ENCODE measurements around the gene THUMPD2. TPM values are rescaled to one million over a fixed set of nuclear protein-coding genes. Genes with fewer than 3 reads are reported as not detected.

Gene THUMPD2
- total RNA-seq, 1 donor from 2014 or later, result 18.7 TPM

GRCh38 chr2:39779341-39779851 is 338 bp upstream of the THUMPD2 start:
- peak overlapping the region; percentile 83 for H3K4me3 Mint-ChIP-seq (ENCODE audit: low read depth)
- peak overlapping the region; percentile 49 for H3K27ac Mint-ChIP-seq
- no peak for TF ChIP-seq CTCF (IDR thresholded peaks at IDR 0.05; ENCODE audit: unreplicated experiment)
- H3K9me3 Mint-ChIP-seq (ENCODE audit: low read depth), result peaks cover 4% of the 10 kb centered on the region
- peaks cover 15% of the 10 kb centered on the region for H3K4me1 Mint-ChIP-seq (ENCODE audit: low read depth)
- H3K36me3 Mint-ChIP-seq (ENCODE audit: insufficient read depth), result peaks cover 8% of the 10 kb centered on the region
- peaks cover 3% of the 10 kb centered on the region for H3K27me3 Mint-ChIP-seq
- no peak for DNase-seq (ENCODE audit: low spot score, unreplicated experiment)

- H3K27me3 Mint-ChIP-seq, result peaks cover 3% of the 10 kb centered on the region
- peaks cover 4% of the 10 kb centered on the region for H3K9me3 Mint-ChIP-seq (ENCODE audit: low read depth)
- peaks cover 8% of the 10 kb centered on the region for H3K36me3 Mint-ChIP-seq (ENCODE audit: insufficient read depth)
- no peak for DNase-seq (ENCODE audit: low spot score, unreplicated experiment)
- H3K4me1 Mint-ChIP-seq (ENCODE audit: low read depth), result peaks cover 15% of the 10 kb centered on the region
- H3K27ac Mint-ChIP-seq, result peak overlapping the region; percentile 95
- no peak for TF ChIP-seq CTCF (IDR thresholded peaks at IDR 0.05; ENCODE audit: unreplicated experiment)
- peak overlapping the region; percentile 83 for H3K4me3 Mint-ChIP-seq (ENCODE audit: low read depth)
Observed at GRCh38 chr2:39778233-39778632, 825 bp downstream of the THUMPD2 start.

GRCh38 chr2:39772812-39773152 is 6.3 kb downstream of the THUMPD2 start:
- H3K27me3 Mint-ChIP-seq, result no peaks in the 10 kb centered on the region
- DNase-seq (ENCODE audit: low spot score, unreplicated experiment), result no peak
- H3K36me3 Mint-ChIP-seq (ENCODE audit: insufficient read depth), result peaks cover 18% of the 10 kb centered on the region
- no peak overlapping the region for H3K27ac Mint-ChIP-seq
- H3K9me3 Mint-ChIP-seq (ENCODE audit: low read depth), result peaks cover 4% of the 10 kb centered on the region
- H3K4me3 Mint-ChIP-seq (ENCODE audit: low read depth), result no peak overlapping the region
- no peak for TF ChIP-seq CTCF (IDR thresholded peaks at IDR 0.05; ENCODE audit: unreplicated experiment)
- peaks cover 17% of the 10 kb centered on the region for H3K4me1 Mint-ChIP-seq (ENCODE audit: low read depth)

- TF ChIP-seq CTCF (IDR thresholded peaks at IDR 0.05; ENCODE audit: unreplicated experiment), result no peak
- DNase-seq (ENCODE audit: low spot score, unreplicated experiment), result no peak
- Mint-ChIP-seq H3K4me3 (ENCODE audit: low read depth) (no peak overlapping the region), H3K36me3 (ENCODE audit: insufficient read depth) (peaks cover 16% of the 10 kb centered on the region), H3K27ac (no peak overlapping the region), H3K27me3 (no peaks in the 10 kb centered on the region), H3K9me3 (ENCODE audit: low read depth) (peaks cover 4% of the 10 kb centered on the region), H3K4me1 (ENCODE audit: low read depth) (peaks cover 12% of the 10 kb centered on the region)
Observed at GRCh38 chr2:39772086-39772811, 6.8 kb downstream of the THUMPD2 start.

GRCh38 chr2:39762448-39762847 is 16.6 kb downstream of the THUMPD2 start:
- Mint-ChIP-seq H3K4me3 (ENCODE audit: low read depth) (no peak overlapping the region), H3K9me3 (ENCODE audit: low read depth) (no peaks in the 10 kb centered on the region), H3K4me1 (ENCODE audit: low read depth) (no peaks in the 10 kb centered on the region), H3K36me3 (ENCODE audit: insufficient read depth) (peaks cover 25% of the 10 kb centered on the region), H3K27me3 (no peaks in the 10 kb centered on the region), H3K27ac (no peak overlapping the region)
- no peak for DNase-seq (ENCODE audit: low spot score, unreplicated experiment)
- no peak for TF ChIP-seq CTCF (IDR thresholded peaks at IDR 0.05; ENCODE audit: unreplicated experiment)

All from progenitor cell of endocrine pancreas (in vitro differentiated cells).